ENCODE data around the gene BMAL1.
"Not testable (repeated sequence)": the region's sequence is repeated elsewhere in the genome, so short reads cannot be mapped to it uniquely, and the experiment has no call there.

BMAL1 gene

GRCh38 chr11:13251966-13252365 is 25.6 kb upstream of the BMAL1 start:
- no peak for FAIRE-seq
- DNase-seq (ENCODE audit: insufficient read length, low spot score) = no peak
- no peak for TF ChIP-seq CTCF (IDR thresholded peaks at IDR 0.05; ENCODE audit: insufficient read depth, missing control alignments)

DNA sequence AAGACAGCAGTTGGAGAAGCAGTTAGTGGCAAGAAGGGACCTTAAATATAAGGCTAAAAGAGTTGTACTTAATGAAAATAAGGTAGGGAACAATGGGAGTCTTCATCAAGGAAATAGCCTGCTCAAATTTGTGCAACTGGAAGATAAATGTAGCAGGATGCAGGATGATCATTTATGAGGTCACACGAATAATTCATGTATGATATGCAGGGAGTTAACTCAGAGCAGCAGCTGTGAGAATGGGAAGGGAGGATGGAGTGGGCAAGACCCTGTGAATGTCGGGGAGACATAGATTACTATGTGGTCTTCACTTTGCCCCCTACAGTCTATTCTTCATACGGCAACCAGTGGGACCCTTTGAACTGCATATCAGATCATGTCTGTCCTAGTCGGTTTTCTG is 25.2 kb upstream of the BMAL1 start:
- DNase-seq (ENCODE audit: insufficient read length, low spot score) = no peak
- no peak for TF ChIP-seq CTCF (IDR thresholded peaks at IDR 0.05; ENCODE audit: insufficient read depth, missing control alignments)
- FAIRE-seq = no peak

- no peak for TF ChIP-seq CTCF (IDR thresholded peaks at IDR 0.05; ENCODE audit: insufficient read depth, missing control alignments)
- DNase-seq (ENCODE audit: insufficient read length, low spot score) (no peak), FAIRE-seq (no peak)
These were observed 21.4 kb upstream of the BMAL1 start for GRCh38 chr11:13256216-13256615.

DNA sequence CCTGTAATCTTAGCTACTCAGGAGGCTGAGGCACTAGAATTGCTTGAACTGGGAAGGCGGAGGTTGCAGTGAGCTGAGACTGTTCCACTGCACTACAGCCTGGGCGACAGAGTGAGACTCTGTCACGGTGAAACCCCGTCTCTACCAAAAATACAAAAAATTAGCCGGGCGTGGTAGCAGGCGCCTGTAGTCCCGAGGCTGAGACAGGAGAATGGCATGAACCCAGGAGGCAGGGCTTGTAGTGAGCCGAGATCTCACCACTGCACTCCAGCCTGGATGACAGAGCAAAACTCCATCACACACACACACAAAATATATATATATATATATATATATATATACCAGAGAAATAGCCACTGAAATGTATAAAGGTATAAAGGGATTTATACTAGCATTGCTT is 19.5 kb upstream of the BMAL1 start:
- DNase-seq (ENCODE audit: insufficient read length, low spot score); FAIRE-seq: not testable (repeated sequence)

GRCh38 chr11:13258855-13259254 is 18.7 kb upstream of the BMAL1 start:
- no peak for TF ChIP-seq CTCF (IDR thresholded peaks at IDR 0.05; ENCODE audit: insufficient read depth, missing control alignments)
- FAIRE-seq (no peak), DNase-seq (ENCODE audit: insufficient read length, low spot score) (no peak)

DNA sequence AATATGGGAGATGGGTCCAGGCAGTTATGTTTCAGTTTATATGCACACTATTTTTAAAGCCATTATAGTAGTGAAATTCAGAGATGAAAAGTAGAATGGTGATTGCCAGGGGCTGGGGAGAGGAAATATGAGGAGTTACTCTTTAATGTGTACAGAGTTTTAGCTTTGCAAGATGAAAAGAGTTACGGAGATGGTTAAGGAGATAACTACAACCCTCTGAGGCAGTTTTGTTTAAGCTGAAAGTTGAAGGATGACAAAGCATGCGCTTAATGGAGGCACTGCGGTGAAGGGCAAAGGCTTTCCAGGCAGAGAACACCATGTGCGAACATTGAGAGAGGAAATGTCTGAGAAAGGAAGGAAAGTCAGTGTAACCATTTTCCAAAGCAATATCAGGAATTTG is 18.2 kb upstream of the BMAL1 start:
- FAIRE-seq (no peak), DNase-seq (ENCODE audit: insufficient read length, low spot score) (no peak)
- TF ChIP-seq CTCF (IDR thresholded peaks at IDR 0.05; ENCODE audit: insufficient read depth, missing control alignments) = no peak

DNA sequence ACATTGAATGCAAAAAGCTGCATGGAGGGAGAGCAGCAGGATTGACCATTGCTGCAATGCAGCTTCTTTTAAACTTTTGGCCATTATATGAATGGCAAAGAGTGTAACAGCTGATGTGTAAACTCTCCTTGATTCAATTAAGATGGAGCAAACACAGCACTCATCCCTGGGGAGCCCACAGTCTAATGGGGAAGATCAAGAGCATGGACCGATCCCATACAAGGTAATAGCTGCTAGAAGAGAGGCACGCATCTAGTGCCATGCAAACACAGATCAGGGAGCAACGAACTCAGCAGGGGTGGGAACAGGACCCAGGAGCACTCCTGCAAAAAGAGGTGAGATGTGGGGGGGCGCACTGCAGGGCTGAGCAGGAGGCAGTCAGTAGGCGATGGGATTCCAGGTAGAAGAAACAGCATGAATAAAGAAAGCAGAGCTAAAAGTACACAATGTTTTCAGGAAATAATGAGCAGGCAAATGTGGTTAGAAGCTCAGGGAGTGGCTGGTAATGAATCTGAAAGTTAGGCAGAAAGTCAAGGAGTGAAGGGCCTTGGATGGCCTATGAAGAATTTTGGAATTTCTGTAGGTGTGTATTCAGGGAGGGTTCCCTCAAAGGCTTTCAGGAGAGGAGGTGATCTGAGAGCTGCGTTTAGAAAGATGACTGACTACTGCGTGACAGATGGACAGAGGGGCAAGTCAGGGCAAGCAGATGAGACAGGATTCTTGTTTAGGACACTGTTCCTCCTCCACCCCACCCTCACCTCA is 17.2 kb upstream of the BMAL1 start:
- FAIRE-seq (no peak), DNase-seq (ENCODE audit: insufficient read length, low spot score) (no peak)
- TF ChIP-seq CTCF (IDR thresholded peaks at IDR 0.05; ENCODE audit: insufficient read depth, missing control alignments) = no peak

All from D721Med (cell line).